Psoas muscle (tissue), 8 donors: ENCODE results near the gene HES2. TPM values are rescaled to one million over a fixed set of nuclear protein-coding genes. Genes with fewer than 3 reads are reported as not detected.
A peak's percentile ranks its signal among the peaks of the same experiment; 100 is the strongest.
"Not testable (repeated sequence)": the region's sequence is repeated elsewhere in the genome, so short reads cannot be mapped to it uniquely, and the experiment has no call there.

Experiments used
- ATAC-seq, 4 donors: fragments of 200-7000 bp; cut with Tn5 transposase; one replicate each; pipeline ENCODE4 v1.9.1; 2020; ENCODE audit warnings: moderate library complexity in 3 of 4, mild to moderate bottlenecking in 2 of 4
- DNase-seq, 2 donors: peaks; one replicate each; pipeline ENCODE4 v3.0.0-alpha.2; 2020
- H3K27ac ChIP-seq: fragments of 200-600 bp; one replicate; pipeline ENCODE4 v1.8.0; 2022
- H3K27me3 ChIP-seq, 3 donors: fragments of 200-600 bp in 1 of 3; one replicate each; pipeline versions ENCODE4 v1.6.1 to v1.8.0; 2013 to 2022; ENCODE audit warnings: low read length in 2 of 3, mild to moderate bottlenecking in 2 of 3, moderate library complexity in 1 of 3; ENCODE audit not compliant: insufficient read depth in 3 of 3
- H3K36me3 ChIP-seq, 2 donors: fragments of 200-600 bp in 1 of 2; one replicate each; pipeline versions ENCODE4 v1.6.1 to v1.8.0; 2013 to 2022; ENCODE audit warnings: low read depth in 1 of 2, mild to moderate bottlenecking in 1 of 2, moderate library complexity in 1 of 2; ENCODE audit not compliant: insufficient read depth in 1 of 2
- H3K4me1 ChIP-seq: fragments of 200-600 bp; one replicate; pipeline ENCODE4 v1.8.0; 2022
- H3K4me3 ChIP-seq: fragments of 200-600 bp; one replicate; pipeline ENCODE4 v1.8.0; 2022; ENCODE audit warnings: mild to moderate bottlenecking
- H3K9me3 ChIP-seq: fragments of 200-600 bp; one replicate; pipeline ENCODE4 v1.8.0; 2022
- WGBS, 3 donors: extraction: QIAGEN DNeasy Blood & Tissue Kit; methylation state at CpG; one replicate each; pipeline versions ENCODE4 v1.1.6 to v1.1.7; 2013; 5-methylcytosine and 5-hydroxymethylcytosine counted together
- intact Hi-C, 2 donors: fragments of 100-400 bp; cut with DNase I; formaldehyde crosslinking; loops; one replicate each; pipeline versions ENCODE4 v1.11.0 to v1.14.2; 2022
- polyA plus RNA-seq, 3 donors: library from polyadenylated mRNA; stranded (reverse); fragments of 200-250 nt; gene quantifications; one replicate each; pipeline ENCODE4 v1.2.3, GENCODE V29; 2013
- total RNA-seq, 4 donors: library from RNA; stranded (reverse); fragmentation: NEBNext Ultra II Directional in 2 of 4; extraction: Animal tissue kit (Norgen Biotek cat#: 25700) in 2 of 4; gene quantifications; one replicate each; pipeline versions ENCODE4 v1.2.1 to v1.2.4, GENCODE V29; 2021 to 2023
- TF ChIP-seq, protein P1 (sequence below): fragments of 200-600 bp; IDR thresholded peaks from one replicate; pipeline ENCODE4 v1.8.0; 2022; ENCODE audit warnings: antibody characterized with exemption
- donor health status: healthy with polysubstance abuse.
- donor health status: DM: no; HTN: no; CAD: no; lungs with moderate emphysema.
- donor health status: Bipolar disorder and iron deficiency.
- donor health status: healthy.
- donor health status: DM: yes; HTN: yes; CAD: no.
- donor health status: DM: no; HTN: no; CAD: no.
- donor health status: DM: no; HTN: no; CAD: no.
- donor health status: DM: yes; HTN: yes; CAD: no.

The HES2 gene
- total and polyA plus RNA-seq, 7 donors = 0.06 to 0.13 TPM; not detected in 5

DNA sequence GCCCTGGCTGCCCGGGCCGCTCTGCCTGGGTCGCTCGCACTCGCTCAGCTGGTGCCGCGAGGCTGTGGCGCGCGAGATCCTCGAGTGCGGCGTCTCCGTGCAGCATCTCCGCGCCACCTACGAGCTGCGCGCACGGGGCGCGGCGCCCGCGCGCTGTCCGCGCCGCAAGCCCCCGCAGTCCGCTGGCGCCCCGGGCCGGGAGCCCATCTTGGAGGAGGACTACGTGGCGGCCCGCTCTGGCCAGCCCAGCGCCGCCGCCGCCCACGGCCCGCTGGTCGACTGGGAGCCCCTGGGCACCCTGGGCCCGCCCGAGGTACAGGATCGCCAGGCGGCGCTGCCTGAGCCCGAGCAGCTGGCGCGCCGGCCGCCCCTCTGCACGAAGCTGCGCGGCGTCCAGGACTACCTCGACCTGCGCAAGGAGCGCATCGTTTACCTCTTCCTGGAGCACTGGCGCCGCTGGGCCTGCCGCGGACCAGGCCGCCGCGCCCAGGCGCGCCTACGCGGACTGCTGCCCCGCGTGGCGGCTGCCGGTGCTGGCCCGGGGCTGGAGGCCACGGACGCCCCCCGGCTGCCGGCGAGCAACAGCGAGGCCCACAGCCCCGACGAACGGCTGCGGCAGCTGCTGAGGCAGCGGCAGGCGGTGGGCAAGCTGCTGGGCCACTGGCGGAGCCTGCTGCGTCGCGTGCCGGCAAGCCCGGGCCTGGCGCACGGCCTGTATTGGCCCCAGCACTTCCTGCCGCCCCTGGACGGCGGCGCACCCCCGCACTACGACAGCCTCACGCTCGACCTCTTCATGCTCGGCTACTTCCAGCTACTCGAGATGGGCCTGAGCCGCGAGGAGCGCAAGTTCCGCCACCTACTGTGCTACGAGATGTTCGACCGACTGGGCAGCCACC lies 35.4 kb upstream of the HES2 start:
- TF ChIP-seq, protein P1, sequence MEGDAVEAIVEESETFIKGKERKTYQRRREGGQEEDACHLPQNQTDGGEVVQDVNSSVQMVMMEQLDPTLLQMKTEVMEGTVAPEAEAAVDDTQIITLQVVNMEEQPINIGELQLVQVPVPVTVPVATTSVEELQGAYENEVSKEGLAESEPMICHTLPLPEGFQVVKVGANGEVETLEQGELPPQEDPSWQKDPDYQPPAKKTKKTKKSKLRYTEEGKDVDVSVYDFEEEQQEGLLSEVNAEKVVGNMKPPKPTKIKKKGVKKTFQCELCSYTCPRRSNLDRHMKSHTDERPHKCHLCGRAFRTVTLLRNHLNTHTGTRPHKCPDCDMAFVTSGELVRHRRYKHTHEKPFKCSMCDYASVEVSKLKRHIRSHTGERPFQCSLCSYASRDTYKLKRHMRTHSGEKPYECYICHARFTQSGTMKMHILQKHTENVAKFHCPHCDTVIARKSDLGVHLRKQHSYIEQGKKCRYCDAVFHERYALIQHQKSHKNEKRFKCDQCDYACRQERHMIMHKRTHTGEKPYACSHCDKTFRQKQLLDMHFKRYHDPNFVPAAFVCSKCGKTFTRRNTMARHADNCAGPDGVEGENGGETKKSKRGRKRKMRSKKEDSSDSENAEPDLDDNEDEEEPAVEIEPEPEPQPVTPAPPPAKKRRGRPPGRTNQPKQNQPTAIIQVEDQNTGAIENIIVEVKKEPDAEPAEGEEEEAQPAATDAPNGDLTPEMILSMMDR = no peak
- H3K27ac ChIP-seq = no peak overlapping the region
- ATAC-seq (peak in 2 of 4 donors; percentile 26 to 37), DNase-seq (no peak)
- no peaks in the 10 kb centered on the region for H3K4me1 ChIP-seq
- intact Hi-C loops = no loop called here
- peaks cover 0 to 80% (median 24%) of the 10 kb centered on the region in 3 donors for H3K27me3 ChIP-seq
- no peak overlapping the region for H3K4me3 ChIP-seq
- H3K36me3 ChIP-seq = no peaks in the 10 kb centered on the region
- 2 to 3% (median 2%) methylated on average over 82 to 115 of the region's 115 CpGs for WGBS, 3 donors
- H3K9me3 ChIP-seq = no peaks in the 10 kb centered on the region

DNA sequence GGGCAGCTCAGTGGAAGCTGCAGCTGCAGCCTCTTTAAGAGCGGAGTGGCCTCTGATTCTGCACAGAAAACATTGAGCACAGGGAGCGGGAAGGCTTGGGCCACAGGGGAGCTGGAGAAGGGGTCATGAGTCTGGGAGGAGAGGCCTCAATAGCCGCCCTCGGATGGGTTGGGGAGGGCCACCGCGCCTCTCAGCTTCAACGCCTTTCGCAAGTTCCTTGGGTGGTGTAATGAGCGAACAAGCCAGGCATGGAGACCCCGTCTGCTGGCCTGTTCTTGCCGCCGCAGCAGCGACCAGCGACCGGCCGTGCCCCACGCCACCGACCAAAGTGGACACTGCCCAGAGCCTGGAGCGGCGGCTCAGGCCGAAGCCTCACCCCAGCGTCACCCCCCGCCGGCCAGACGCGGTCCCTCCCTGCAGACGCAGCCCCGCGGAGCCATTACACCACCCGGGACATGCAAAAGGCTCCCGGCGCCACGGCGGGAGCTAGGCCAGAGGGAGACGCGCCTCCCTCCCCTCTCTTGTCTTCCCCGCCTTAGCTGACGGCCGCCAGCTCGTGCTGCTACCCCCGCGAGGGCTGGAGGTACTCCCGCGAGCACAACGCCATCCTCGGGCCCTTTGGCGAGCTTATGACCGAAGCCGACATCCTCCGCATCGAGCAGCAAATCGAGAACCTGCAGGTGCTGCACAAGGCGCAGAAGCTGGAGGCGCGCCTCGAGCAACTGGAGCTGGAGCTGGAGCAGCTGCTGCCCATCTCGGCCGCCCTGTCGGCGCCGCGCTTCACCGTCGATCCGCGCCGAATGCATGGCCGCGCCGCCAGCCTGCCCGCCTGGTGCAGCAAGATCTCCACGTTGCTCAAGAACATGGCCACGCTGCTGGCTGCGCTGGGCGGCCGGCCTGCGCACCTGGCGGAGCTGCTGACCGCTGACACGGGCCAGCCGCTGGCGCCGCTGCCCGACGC lies 34.5 kb upstream of the HES2 start:
- H3K4me3 ChIP-seq, intact Hi-C loops, H3K4me1 ChIP-seq, H3K9me3 ChIP-seq, H3K36me3 ChIP-seq, DNase-seq, H3K27ac ChIP-seq: not testable (repeated sequence)
- H3K27me3 ChIP-seq = peaks cover 0 to 80% (median 22%) of the 10 kb centered on the region in 3 donors
- ATAC-seq = peak in 2 of 4 donors; percentile 72 to 76
- WGBS, 3 donors = 6 to 11% (median 6%) methylated on average over 71 to 85 of the region's 85 CpGs

DNA sequence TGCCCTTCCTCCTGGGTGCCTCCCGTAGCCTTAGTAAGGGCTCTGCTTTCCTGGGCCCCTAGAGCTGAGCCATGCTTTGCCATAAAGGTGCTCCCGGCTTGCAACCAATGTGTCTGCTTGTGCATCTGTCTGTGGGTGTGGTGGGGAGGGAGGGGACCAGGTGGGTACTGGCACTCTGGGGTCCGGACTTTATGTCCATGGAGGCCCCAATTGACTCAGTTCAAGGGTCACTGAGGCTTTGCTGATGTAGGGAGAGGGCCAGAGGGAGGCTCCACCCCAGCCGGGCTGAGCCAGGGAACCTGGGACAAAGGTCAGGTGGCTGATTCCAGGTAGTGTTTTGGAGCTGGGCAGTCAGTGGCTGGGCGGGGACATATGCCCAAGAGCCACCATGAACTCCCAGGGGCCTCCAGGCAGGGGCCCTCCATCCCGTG lies 31.2 kb upstream of the HES2 start:
- no peaks in the 10 kb centered on the region for H3K9me3 ChIP-seq
- no peak overlapping the region for H3K27ac ChIP-seq
- 64 to 68% (median 66%) methylated on average over 6 of the region's 6 CpGs for WGBS, 3 donors
- H3K4me3 ChIP-seq = no peak overlapping the region
- ATAC-seq (no peak), DNase-seq (no peak)
- peaks cover 0 to 94% (median 26%) of the 10 kb centered on the region in 3 donors for H3K27me3 ChIP-seq
- intact Hi-C loops = no loop called here
- no peaks in the 10 kb centered on the region for H3K36me3 ChIP-seq
- H3K4me1 ChIP-seq = no peaks in the 10 kb centered on the region
- TF ChIP-seq, protein P1 = no peak

DNA sequence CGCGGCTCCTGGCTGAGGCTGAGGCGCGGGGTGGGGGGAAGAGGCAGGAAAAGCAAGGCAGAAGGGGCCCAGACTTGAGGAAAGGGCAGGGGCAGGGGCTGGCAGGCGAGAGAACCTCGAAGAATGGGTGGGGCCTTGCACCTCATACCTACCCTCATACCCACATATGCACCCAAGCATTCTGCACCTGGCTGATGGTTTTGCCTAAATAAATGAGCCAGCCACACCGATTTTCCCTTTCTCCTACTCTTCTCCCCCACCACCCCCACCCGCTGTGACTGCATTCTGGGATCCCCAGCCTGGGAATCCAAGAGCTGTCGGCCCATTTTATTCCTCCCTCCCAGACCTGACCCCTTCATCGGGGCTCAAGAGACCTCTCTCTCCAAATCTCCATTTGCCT lies 30.8 kb upstream of the HES2 start:
- peaks cover 0 to 89% (median 26%) of the 10 kb centered on the region in 3 donors for H3K27me3 ChIP-seq
- H3K9me3 ChIP-seq, intact Hi-C loops: not testable (repeated sequence)

DNA sequence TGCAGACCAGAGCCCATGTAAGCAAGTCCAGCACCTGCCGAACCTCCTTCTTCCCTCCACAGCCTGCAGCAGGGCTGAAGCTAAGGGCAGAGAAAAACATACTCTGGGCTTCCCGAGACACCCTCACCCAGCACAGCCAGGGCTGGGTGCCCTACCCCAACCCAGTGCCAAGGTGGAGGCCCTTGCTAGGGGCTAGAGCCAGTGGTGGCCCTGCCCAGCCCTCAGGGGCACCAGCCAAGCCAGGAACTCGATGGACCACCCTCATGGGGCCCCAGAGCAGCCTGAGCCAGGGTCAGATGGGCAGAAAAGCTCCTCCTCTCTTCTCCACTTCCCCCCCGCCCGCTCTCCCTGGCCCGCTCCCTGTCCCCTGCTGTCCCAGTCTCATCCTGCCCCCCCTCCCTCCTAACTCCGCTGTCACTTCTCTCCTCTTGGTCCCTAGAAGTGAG lies 30.3 kb upstream of the HES2 start:
- TF ChIP-seq, protein P1 = no peak
- no peaks in the 10 kb centered on the region for H3K36me3 ChIP-seq
- no peaks in the 10 kb centered on the region for H3K4me1 ChIP-seq
- no peaks in the 10 kb centered on the region for H3K9me3 ChIP-seq
- peaks cover 0 to 85% (median 23%) of the 10 kb centered on the region in 3 donors for H3K27me3 ChIP-seq
- no peak overlapping the region for H3K4me3 ChIP-seq
- WGBS, 3 donors = 42 to 57% (median 43%) methylated on average over 6 to 7 of the region's 7 CpGs
- intact Hi-C loops = no loop called here
- ATAC-seq = no peak
- H3K27ac ChIP-seq = no peak overlapping the region
- DNase-seq = no peak

More for the DNA sequence above, 30.8 kb upstream of the HES2 start:
- 53 to 57% (median 55%) methylated on average over 9 to 10 of the region's 10 CpGs for WGBS, 3 donors
- H3K27ac ChIP-seq, H3K4me3 ChIP-seq, ATAC-seq, DNase-seq, H3K36me3 ChIP-seq, H3K4me1 ChIP-seq: not testable (repeated sequence)
